Measurements from ENCODE around the gene OR52K2. TPM values are rescaled to one million over a fixed set of nuclear protein-coding genes. Genes with fewer than 3 reads are reported as not detected.
A peak's percentile ranks its signal among the peaks of the same experiment; 100 is the strongest.

The OR52K2 gene
- total and polyA plus RNA-seq, 12 donors: 0.23 to 0.26 TPM; not detected in 10

DNA sequence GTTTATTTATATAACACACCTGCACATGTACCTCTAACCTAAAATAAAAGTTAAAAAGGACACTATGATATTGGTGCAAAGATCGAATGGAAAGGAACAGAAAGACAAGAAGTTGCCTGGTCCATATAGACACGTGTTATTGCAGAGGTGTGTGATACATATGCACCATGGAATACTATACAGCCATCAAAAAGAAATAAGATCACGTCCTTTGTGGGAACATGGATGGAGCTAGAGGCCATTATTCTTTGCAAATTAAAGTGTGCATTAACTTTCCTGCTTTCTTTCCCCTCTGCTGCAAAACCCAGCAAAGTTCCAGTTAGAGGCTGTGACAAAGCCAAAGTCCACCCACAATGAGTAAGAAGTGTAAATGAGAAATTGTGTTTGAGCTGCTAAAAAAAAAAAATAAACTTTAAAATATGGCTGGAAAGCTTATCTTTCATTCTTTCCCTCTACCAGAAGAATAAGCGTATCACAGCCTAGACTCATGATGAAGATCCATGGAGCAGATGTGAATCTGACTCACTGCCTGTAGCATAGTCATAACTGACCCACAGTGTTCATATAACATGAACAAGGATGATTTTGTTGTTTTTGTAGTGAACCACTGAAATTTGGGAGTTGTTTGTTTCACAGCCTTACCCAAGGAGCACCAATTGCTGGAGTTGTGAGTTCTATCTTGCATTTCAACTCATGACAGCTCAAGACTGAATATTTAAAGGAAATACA, 42.9 kb downstream of the OR52K2 start:
- no peak for ATAC-seq
- H3K4me3 ChIP-seq: no peak overlapping the region
- H3K27me3 ChIP-seq: peaks cover 0 to 23% (median 0%) of the 10 kb centered on the region in 7 donors
- TF ChIP-seq, protein P1, sequence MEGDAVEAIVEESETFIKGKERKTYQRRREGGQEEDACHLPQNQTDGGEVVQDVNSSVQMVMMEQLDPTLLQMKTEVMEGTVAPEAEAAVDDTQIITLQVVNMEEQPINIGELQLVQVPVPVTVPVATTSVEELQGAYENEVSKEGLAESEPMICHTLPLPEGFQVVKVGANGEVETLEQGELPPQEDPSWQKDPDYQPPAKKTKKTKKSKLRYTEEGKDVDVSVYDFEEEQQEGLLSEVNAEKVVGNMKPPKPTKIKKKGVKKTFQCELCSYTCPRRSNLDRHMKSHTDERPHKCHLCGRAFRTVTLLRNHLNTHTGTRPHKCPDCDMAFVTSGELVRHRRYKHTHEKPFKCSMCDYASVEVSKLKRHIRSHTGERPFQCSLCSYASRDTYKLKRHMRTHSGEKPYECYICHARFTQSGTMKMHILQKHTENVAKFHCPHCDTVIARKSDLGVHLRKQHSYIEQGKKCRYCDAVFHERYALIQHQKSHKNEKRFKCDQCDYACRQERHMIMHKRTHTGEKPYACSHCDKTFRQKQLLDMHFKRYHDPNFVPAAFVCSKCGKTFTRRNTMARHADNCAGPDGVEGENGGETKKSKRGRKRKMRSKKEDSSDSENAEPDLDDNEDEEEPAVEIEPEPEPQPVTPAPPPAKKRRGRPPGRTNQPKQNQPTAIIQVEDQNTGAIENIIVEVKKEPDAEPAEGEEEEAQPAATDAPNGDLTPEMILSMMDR (IDR thresholded peaks at IDR 0.05): no peak
- H3K9me3 ChIP-seq: no peaks in the 10 kb centered on the region
- no peak for DNase-seq
- H3K27ac ChIP-seq: no peak overlapping the region
- H3K4me1 ChIP-seq: peaks cover 0 to 15% (median 1%) of the 10 kb centered on the region in 9 donors
- H3K36me3 ChIP-seq: no peaks in the 10 kb centered on the region
- WGBS, 2 donors: 82 to 83% methylated on average over 4 of the region's 4 CpGs
- intact Hi-C loops (cut with DNase I): loop anchor here in 4 of 10 donors (2.0 to 5.0 kb wide), 3 partner anchors 300 to 305 kb away; no protein-coding TSS in a partner anchor

DNA sequence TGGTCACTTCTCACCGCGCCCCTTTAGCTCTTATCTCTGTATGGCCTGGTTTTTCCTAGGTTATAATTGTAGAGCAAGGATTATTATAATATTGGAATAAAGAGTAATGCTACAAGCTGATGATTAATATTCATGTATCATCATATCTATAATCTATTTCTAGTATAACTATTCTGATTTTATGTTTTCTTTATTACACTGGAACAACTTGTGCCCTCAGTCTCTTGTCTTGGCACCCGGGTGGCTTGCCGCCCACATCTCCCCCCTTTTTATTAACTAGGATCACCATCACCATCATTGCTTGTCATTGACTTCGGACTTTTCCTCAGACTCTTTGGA, 44.4 kb downstream of the OR52K2 start:
- TF ChIP-seq, protein P1 (IDR thresholded peaks at IDR 0.05): peak in 5 of 9 donors; percentile 0 to 42 (median 27)
- Histone ChIP-seq H3K27ac (no peak overlapping the region), H3K36me3 (no peaks in the 10 kb centered on the region), H3K4me1 (peaks cover 0 to 18% (median 4%) of the 10 kb centered on the region in 9 donors), H3K9me3 (no peaks in the 10 kb centered on the region), H3K27me3 (peaks cover 0 to 19% (median 0%) of the 10 kb centered on the region in 7 donors), H3K4me3 (no peak overlapping the region)
- no peak for ATAC-seq
- 36 to 41% methylated on average over 5 of the region's 5 CpGs for WGBS, 2 donors
- intact Hi-C loops (cut with DNase I): loop anchor here in 8 of 10 donors (1.0 to 5.0 kb wide), 4 partner anchors 301 to 307 kb away; no protein-coding TSS in a partner anchor
- no peak for DNase-seq

DNA sequence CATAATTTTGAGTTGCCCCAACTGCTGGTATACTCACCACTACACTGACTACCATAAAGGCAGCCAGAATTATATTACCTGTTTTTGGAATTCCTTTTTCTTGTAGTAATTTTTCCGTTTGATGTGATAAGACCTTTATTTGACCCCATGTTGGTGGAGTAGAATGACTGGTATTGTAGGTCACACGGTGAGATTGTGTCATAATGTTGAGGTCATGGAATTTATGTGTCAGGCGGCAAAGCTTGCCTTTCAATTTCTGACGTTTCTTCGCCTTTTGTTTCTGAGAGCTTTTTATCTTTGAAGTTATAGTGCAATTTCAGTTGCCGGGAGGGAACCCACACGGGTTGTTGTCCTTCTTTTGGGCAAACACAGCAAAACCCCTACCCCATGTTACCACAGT, 46.4 kb downstream of the OR52K2 start:
- DNase-seq (no peak), ATAC-seq (no peak)
- intact Hi-C loops (cut with DNase I): loop anchor here in 1 of 10 donors (2.0 kb wide), 1 partner anchor 305 kb away; no protein-coding TSS in a partner anchor
- TF ChIP-seq, protein P1 (IDR thresholded peaks at IDR 0.05): no peak
- WGBS, 2 donors: 51 to 57% methylated on average over 7 of the region's 7 CpGs
- Histone ChIP-seq H3K4me1 (peaks cover 0 to 18% (median 4%) of the 10 kb centered on the region in 9 donors), H3K27ac (no peak overlapping the region), H3K4me3 (no peak overlapping the region), H3K27me3 (peaks cover 0 to 20% (median 5%) of the 10 kb centered on the region in 7 donors), H3K9me3 (no peaks in the 10 kb centered on the region), H3K36me3 (no peaks in the 10 kb centered on the region)

DNA sequence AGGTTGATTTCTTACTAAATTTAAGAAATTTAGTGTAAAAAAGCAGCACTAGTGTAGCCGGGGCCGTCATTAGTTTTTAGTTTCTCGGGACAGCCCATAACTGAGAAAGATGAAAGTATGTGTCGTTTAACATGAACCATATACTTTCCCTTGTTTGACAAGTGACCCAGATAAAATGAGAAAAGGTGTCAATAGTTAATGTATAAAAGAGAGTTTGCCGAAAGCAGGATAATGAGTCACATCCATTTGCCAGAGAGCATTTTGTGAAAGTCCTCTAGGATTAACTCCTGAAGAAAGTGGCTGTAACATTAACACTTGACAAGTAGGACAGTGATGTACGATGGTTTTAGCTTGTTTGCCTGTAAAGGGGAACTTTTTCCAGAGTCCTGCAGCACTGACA, 46.9 kb downstream of the OR52K2 start:
- no peaks in the 10 kb centered on the region for H3K36me3 ChIP-seq
- TF ChIP-seq, protein P1 (IDR thresholded peaks at IDR 0.05): no peak
- WGBS, 2 donors: 53 to 65% methylated on average over 6 of the region's 6 CpGs
- H3K4me3 ChIP-seq: no peak overlapping the region
- peaks cover 0 to 18% (median 4%) of the 10 kb centered on the region in 9 donors for H3K4me1 ChIP-seq
- no peak overlapping the region for H3K27ac ChIP-seq
- no peaks in the 10 kb centered on the region for H3K9me3 ChIP-seq
- DNase-seq (no peak), ATAC-seq (no peak)
- intact Hi-C loops (cut with DNase I): loop anchor here in 1 of 10 donors (2.0 kb wide), 1 partner anchor 305 kb away; no protein-coding TSS in a partner anchor
- peaks cover 0 to 20% (median 5%) of the 10 kb centered on the region in 7 donors for H3K27me3 ChIP-seq

Measured in heart right ventricle (tissue), 16 donors.